HepG2 (cell line): ENCODE results near the gene GOSR1. TPM values are rescaled to one million over a fixed set of nuclear protein-coding genes. Genes with fewer than 3 reads are reported as not detected.

Source experiments
- AHR ChIP-seq: IDR thresholded peaks from 2 replicates; pipeline ENCODE4 v1.6.1; 2018; ENCODE audit warnings: missing genetic modification reagents, missing compliant biosample characterization
- ATF5 ChIP-seq: sonication (generic); formaldehyde crosslinking; IDR thresholded peaks from 2 replicates; pipeline ENCODE4 v1.4.0; 2020; ENCODE audit warnings: mild to moderate bottlenecking, low read depth, missing genetic modification reagents
- ELF4 ChIP-seq: sonication (generic); formaldehyde crosslinking; IDR thresholded peaks from 2 replicates; pipeline ENCODE4 v1.5.0; 2020; ENCODE audit warnings: missing genetic modification reagents, mild to moderate bottlenecking, moderate library complexity, borderline replicate concordance
- KMT2A ChIP-seq: sonication (generic); formaldehyde crosslinking; IDR thresholded peaks from 2 replicates; pipeline ENCODE4 v1.4.0; 2020; ENCODE audit warnings: missing genetic modification reagents
- NR2F6 ChIP-seq, 2 experiments: IDR thresholded peaks; 2 replicates each; pipeline ENCODE4 v1.6.1; 2016; ENCODE audit warnings: antibody characterized with exemption in 1 of 2, mild to moderate bottlenecking in 1 of 2
- PCBP1 ChIP-seq: fragments of 200-400 bp; formaldehyde crosslinking; IDR thresholded peaks from 2 replicates; pipeline ENCODE4 v1.6.1; 2017; ENCODE audit warnings: mild to moderate bottlenecking, low read depth, low read length, borderline replicate concordance
- POLR2AphosphoS2 ChIP-seq: IDR thresholded peaks from 2 replicates; pipeline ENCODE4 v1.6.1; 2011; ENCODE audit warnings: low read depth, low read length, improper control_type of control experiment
- RFXAP ChIP-seq: sonication (generic); formaldehyde crosslinking; IDR thresholded peaks from 2 replicates; pipeline ENCODE4 v1.4.0; 2020; ENCODE audit warnings: missing genetic modification reagents, borderline replicate concordance
- SIX1 ChIP-seq: sonication (generic); formaldehyde crosslinking; IDR thresholded peaks from 2 replicates; pipeline ENCODE4 v1.4.0; 2020; ENCODE audit warnings: missing genetic modification reagents, borderline replicate concordance
- THAP9 ChIP-seq: sonication (generic); formaldehyde crosslinking; IDR thresholded peaks from 2 replicates; pipeline ENCODE4; 2020; ENCODE audit warnings: missing genetic modification reagents, mild to moderate bottlenecking, borderline replicate concordance
- ZBTB26 ChIP-seq: IDR thresholded peaks from 2 replicates; pipeline ENCODE4 v1.6.1; 2016; ENCODE audit warnings: missing compliant biosample characterization, missing genetic modification reagents, borderline replicate concordance
- ZBTB40 ChIP-seq, 2 experiments: fragments of 450-650 bp in 1 of 2; sonication (generic) in 1 of 2; formaldehyde crosslinking in 1 of 2; IDR thresholded peaks; 2 replicates each; pipeline versions ENCODE4 v1.6.1 to v1.8.0; 2016 to 2022; ENCODE audit warnings: antibody characterized with exemption in 1 of 2, mild to moderate bottlenecking in 1 of 2, missing genetic modification reagents in 1 of 2
- ZNF234 ChIP-seq: sonication (generic); formaldehyde crosslinking; conservative IDR thresholded peaks from 2 replicates; pipeline ENCODE4 v1.5.1; 2020; ENCODE audit warnings: mild to moderate bottlenecking, missing genetic modification reagents
- ZNF550 ChIP-seq: sonication (generic); formaldehyde crosslinking; IDR thresholded peaks from 2 replicates; pipeline ENCODE4 v1.4.0; 2020; ENCODE audit warnings: mild to moderate bottlenecking, missing genetic modification reagents, borderline replicate concordance
- polyA plus RNA-seq, 8 experiments: library from polyadenylated mRNA; depleted of rRNA in 3 of 8; stranded (reverse) in 7 of 8; unstranded in 1 of 8; fragments of >200 nt; fragmentation: Illumina TruSeq in 4 of 8; extraction: Trizol in 4 of 8; gene quantifications; 2 replicates each; pipeline versions ENCODE4 v1.2.1 to v1.2.3, GENCODE V29; 2011 to 2016; ENCODE audit warnings: low read depth in 4 of 8, missing spikeins in 1 of 8, mixed read lengths in 1 of 8; ENCODE audit not compliant: insufficient read depth in 1 of 8
- total RNA-seq, 5 experiments: library from RNA; depleted of rRNA; stranded (reverse); fragments of >200 nt; fragmentation: Illumina TruSeq; extraction: Trizol; gene quantifications; 2 replicates each; pipeline ENCODE4 v1.2.3, GENCODE V29; 2016; ENCODE audit warnings: low read depth in 1 of 5

The GOSR1 gene
- total and polyA plus RNA-seq, 2 of the 13 experiments (the other 11 are each of a cell fraction or from before 2014, with no cell fraction given): 15.8 to 37.0 TPM

- TF ChIP-seq NR2F6 (IDR thresholded peaks at IDR 0.05) (no peak), NR2F6 (CRISPR knock-in tag; IDR thresholded peaks at IDR 0.05) (peak; percentile 71; the same call in 1 of the 2 replicates), ZBTB26 (CRISPR knock-in tag) (peak; percentile 79; the same call in 1 of the 2 replicates), KMT2A (CRISPR knock-in tag) (peak; percentile 97), ZBTB40 (IDR thresholded peaks at IDR 0.05) (no peak), ZBTB40 (CRISPR knock-in tag; IDR thresholded peaks at IDR 0.05) (peak; percentile 81), SIX1 (CRISPR knock-in tag) (0 out of 2 replicates have a peak, but pooled peaks have one; percentile 35), RFXAP (CRISPR knock-in tag) (peak; percentile 88), PCBP1 (no peak), THAP9 (CRISPR knock-in tag) (peak; percentile 98), ZNF550 (CRISPR knock-in tag) (no peak), ELF4 (peak; percentile 56; the same call in 1 of the 2 replicates), POLR2AphosphoS2 (no peak), AHR (CRISPR knock-in tag) (peak; percentile 77), ZNF234 (CRISPR knock-in tag) (peak; percentile 96; the same call in 1 of the 2 replicates), ATF5 (CRISPR knock-in tag) (no peak)
Measured at GRCh38 chr17:30477083-30477773, at the start of gene GOSR1 (continued).
